Astrocyte of the hippocampus (primary cell): ENCODE data around the gene TRPV4.
A peak's percentile ranks its signal among the peaks of the same experiment; 100 is the strongest.

Experiments used
- DNase-seq: peaks from one replicate; pipeline ENCODE4 v3.0.0; 2011; ENCODE audit warnings: low read depth, low spot score

Gene TRPV4

DNA sequence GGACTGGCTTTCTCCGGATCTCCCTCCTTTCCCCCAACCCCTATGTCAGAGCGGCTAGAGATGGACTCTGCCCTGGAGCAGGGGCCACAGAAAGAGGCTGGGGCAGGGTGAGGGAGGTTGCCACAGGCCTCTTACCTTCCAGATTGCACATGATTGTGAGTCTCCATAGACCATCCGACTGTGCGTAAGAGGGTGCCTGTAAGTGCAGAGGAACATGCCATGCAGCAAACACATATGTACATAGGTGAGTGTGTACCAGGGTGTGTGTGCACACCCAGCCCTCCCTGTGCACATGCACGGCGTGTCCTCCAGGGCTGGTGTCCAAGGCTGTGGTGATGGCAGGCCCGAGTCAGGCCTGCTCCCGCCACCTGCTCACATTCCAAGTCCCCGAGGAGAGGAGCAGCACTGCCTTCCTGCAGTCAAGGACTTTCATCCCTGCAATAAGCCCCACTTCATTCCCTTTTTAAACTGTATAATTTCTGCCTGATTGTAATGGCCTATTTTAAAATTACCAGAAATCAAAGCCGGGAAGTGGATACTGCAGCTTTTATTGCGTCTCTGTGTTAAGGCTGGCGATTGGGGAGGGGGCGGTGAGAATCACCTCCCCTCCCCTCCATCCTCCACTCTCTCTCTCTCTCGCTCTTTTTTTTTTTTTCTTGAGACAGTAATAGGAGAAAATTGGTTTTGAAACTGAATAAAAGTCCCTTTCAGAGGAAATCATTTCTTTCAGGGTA lies 91.1 kb downstream of the TRPV4 start:
- DNase-seq: no peak

DNA sequence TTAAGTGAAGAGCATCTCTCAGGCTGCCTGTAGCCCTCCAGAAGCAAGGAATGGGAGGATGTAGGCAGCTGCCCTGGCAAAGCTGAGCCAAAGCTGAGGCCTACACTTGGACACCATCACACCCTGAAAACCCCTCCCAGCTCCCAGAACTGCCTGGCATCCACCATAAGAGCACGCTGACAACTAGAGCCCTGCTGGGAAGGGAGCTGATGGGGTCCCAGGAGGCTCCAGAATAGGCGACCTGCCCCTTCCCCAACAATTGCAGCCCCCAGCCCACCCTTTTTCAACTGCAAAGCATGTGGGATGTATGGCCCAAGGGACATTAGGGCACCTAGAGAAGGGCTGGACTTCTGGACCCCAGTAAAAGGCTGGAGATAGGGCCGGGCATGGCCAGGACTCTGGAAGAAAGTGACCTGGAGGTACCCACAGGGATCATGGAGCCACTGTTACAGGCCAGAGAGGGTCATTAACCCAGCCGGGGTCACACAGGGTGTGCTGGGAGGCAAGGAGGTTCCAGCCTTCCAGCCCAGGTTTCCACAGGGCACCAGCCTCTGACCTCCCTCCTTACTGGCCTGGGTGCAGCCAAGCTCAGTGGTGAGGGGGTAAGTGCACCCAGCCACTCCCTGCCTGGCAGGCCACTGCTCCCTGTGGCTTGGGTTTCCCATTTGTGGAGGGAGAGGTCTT lies 91.8 kb downstream of the TRPV4 start:
- DNase-seq: no peak

DNA sequence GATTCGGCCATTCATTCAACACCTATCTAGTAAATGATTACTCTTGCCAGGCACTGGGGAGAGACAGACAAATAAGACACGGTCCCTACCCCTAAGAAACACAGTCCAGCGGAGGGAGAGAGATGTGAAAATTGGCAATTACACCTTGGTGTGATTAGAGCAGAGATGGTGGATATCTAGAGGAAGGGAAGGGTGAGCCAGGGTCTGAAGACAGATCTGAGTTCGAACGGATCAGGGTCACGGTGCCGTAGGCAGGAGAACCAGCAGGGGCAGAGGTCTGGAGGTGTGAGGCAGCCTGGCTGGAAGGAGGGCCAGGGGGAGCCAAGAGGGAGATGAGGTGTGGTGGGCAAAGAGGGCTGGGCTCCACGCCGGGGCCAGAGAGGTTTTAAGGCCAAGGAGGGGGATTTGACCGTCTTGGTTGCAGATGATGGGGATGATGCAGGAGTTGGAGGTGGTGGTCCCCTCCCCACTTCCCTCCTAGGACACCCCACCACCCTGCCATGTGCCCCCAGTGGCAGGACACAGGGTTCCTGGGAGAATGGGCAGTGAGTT lies 92.4 kb downstream of the TRPV4 start:
- no peak for DNase-seq

DNA sequence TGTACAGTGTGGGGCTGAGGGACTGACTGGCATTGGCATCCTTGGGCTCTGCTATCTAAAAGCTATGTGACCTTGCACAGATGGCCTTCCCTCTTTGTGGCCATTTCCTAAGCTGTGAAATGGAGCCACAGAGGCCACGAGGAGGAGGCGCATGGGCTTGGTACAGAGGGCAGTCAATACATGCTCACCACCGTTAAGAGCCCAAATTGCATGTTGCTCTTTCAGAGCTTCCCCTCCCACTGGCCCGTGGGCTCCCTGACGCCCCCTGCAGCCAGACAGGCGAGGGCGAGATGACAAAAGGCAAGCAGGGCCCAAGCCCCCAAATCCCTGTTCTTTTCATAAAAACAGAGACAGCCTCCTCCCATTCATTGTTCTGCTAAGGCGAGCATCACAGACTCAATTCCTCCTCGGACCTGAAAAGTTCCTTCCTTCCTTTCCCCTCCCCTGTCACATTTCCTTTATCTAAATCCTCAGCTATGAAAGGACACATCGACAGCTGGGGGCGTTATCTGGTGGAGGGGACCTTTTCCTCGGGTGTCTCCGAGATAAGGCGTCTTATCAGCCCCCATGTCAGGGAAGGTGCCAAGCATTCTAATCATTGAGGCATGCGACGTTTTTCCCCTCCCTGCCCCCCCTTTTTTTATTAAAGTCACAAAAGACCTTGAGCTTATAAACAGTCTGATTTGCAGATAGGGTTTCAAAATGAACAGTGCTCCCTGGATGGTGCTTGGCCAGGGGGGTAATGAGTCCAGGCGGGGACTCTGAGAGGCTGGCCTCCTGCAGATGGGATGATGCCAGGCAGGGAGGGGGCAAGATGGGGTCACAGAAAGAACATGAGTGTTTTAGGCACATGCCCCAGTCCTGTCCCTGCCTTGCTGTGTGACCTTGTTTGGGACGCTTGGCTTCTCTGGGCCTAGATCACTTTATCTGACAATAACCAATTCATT lies 93.2 kb downstream of the TRPV4 start:
- DNase-seq: no peak

DNA sequence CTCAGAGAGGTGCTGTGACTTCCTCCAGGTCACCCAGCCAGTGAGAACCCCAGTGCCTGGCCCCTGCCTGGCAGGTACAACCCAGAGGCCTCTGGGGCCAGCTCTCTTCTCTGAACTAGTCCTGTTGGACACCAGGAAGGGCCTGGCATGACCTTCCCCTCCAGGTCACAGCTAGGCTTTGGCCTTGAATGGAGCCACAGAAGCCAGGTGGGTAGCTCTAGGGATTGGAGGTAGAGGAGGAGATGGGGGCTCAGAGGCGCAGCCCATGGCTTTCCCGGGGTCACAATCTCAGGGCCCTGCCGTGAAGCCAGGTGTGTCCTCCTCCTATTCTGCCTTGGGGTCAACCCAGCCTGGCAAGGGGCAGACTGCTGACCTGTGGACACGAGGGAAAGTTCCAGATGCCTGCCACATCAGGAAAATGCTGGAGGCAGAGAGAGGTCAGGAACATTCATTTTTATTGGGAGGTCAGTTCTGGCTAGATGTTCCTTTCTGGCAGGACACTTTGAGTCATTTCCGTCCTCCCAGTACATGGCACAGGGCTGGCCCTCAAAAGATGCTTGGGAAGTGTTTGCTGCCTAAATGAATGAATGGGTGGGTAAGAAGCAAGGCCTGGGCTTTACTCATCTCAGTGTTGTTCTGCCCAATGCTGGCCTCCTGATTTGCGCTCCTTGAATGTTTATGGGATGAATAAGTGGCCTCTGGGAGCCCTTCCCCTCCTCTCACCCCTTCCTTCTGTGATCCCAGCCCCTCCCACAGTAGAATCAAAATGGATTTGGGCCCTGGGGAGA lies 94.1 kb downstream of the TRPV4 start:
- DNase-seq: no peak

DNA sequence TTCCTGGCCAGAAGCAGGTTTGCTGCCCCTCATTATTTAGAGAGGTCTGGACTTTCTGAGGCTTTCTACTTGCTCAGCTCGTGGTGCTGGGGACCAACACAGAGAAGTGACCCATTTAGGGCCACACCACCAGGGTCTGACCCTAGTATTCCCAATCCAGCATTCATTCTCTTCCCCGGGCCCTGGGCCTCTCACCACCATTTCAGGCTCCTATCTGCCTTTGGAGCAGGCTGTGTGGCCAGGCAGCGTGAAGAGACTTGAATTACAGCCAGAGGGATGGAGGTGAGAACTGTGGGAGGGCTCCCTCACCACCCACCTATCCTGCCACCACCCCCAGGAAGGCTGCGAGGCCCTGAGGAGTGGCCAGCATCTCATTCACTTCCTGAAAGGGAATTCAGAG lies 95.0 kb downstream of the TRPV4 start:
- DNase-seq: no peak

DNA sequence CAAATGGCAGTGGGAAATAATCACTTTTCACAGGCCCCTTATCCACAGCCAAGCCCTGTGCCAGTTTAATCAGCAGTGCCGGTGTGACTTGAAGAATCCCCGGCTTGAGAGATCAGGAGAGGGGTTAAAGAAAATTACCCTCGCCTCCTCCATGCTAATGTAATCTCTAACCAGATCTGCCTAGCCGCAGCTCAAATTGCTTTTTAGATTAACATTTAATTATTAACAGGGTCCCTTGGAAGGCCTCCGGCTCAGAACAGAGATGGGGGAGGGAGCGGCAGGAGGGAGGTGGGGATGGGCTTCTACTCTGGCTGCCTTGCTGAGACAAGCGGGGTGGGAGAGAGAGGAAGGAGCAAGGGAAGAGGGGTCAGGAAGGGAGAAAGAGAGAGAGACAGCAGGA lies 95.6 kb downstream of the TRPV4 start:
- no peak for DNase-seq

DNA sequence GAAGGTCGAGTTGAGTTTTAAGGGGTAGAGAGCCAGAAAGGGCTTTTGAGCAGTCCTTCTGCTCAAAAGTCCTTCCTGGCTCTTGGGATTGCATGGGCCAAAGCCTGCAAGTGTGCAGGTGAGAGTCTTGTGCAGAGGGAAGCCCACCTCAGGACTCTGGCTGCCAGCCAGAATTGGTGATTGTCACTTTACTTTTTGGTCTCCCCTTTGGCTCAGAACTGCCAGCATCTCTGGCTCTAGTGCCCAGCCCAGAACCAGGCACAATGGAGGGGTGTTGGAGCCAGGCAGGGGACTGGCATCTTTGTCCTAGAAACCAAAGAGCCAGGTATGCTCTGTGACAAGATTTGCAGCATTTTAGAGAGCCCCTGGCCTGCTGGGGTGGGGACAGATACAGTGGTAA lies 96.1 kb downstream of the TRPV4 start:
- no peak for DNase-seq

DNA sequence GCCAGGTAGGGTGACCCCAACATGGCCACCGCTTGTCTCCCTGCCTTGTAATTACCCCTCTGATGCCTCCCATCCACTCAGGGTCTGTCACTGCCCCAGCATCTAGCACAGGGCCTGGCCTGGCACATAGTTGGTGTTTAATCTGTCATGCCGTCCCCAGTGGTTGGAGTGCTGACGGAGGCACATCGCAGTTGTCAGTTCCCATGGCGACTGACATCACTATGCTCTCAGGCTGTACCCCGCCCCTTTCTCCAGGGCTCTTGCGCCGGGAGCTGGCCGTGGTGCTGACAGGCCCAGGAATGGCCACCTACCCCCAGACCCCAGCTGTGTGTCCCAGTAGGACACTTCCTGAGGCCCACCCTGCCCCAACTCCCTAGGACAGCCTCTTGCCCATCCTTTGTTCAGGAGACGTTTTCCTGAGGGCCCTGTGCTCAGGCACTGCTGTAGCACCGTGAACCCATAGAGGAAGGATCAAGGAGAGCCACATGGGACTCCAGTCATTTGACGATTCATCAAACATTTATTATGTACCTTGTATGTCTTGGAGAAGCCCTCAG lies 96.6 kb downstream of the TRPV4 start:
- peak; percentile 82 for DNase-seq

DNA sequence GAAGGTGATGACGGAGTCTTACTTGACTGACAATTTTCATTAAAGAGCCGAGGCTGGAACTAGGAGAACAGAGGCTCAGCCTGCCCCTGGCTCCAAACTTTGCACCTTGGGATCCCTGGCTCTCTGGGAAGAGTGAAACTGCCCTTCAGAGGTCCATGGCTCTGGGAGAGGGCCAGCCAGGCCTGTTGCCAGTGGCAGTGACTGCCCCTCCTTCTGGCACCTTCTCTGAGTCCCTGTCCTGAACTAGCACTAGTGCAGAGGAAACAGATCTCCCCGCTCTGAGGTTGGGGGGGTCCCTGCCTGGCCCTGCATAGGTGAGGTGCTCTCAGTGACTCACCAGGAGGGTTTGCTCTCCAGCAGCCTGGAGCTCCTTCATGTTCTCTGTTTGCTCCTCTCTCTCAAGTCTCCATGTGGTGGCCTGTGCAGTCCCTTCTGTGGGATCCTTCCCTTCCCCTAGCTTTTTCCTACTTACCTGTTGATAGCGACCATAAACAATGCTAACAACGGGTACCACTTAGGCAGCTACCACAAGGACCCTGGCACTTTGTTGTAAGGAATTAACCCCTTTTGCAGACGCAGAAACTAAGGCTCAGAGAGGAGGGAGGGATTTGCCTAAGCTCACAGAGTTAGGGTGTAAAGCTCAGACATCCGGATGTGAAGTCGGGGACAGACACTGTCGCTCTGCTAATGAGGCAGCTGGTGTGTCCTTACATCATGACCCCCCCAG lies 97.2 kb downstream of the TRPV4 start:
- DNase-seq: no peak

DNA sequence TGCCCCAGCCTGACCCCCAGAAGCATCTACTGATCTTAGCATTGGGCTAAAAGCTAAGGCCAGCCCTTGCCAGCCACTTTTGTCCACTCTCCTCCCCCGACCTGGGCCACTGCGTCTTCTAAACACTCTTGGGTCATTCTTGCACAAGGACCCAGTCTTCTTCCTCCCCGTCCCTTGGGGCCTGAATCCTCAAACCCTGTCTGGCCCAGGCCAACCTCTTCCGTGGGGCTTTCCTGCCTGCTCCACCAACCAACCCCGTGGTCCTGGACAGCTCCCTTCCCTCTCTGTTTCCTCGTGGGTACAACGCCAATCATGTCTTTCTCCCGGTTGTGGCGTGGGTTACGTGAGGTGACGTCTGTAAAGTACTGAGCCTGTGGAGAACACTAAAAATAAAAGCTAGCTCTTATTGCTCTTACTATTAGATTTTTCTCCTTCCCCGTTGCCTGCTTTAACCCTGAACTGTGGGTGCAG lies 98.1 kb downstream of the TRPV4 start:
- no peak for DNase-seq

DNA sequence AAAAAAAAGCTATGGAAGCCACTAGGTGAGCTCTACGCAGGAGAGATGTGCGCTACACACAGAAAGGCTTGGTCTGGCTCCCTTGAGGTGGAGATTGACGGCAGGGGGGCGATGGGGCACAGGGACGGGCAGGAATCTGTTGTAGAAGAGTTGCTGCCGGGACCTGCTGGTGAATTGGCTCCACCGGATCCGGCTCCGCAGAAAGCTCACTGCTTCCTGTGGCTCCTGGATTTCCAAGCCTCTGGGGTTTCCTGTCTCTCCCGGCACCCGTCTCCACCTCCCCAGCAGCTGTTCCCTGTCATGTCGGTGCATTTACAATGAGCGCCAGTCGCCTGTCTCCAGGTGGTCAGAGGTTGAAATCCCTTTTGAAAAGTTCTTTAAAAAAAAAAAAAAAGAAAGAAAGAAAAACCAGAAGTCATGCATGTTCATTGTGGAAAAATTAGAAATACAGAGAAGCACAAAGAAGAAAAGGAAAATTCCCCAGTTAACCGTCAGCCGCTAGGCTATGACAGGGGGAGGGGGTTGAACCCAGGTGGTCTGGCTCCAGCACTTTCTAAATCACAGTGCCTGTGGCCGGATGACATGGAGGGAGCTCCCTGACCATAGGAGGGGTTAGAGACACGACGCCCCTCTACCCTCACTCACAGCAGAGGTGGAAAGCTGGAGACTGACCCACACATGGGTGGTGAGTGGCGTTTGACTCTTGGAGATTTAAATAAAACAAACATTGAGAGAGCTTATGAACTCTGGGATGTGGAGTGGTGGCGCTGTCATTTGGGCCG lies 98.8 kb downstream of the TRPV4 start:
- DNase-seq: no peak
